HG03175 (cell line): ENCODE data around the gene PRKCB.

Experiments
- ATAC-seq: cut with Tn5 transposase; IDR thresholded peaks from one replicate; pipeline ENCODE4 v1.9.1; 2021; ENCODE audit warnings: mild to moderate bottlenecking, moderate library complexity; ENCODE audit not compliant: unreplicated experiment

PRKCB gene

DNA sequence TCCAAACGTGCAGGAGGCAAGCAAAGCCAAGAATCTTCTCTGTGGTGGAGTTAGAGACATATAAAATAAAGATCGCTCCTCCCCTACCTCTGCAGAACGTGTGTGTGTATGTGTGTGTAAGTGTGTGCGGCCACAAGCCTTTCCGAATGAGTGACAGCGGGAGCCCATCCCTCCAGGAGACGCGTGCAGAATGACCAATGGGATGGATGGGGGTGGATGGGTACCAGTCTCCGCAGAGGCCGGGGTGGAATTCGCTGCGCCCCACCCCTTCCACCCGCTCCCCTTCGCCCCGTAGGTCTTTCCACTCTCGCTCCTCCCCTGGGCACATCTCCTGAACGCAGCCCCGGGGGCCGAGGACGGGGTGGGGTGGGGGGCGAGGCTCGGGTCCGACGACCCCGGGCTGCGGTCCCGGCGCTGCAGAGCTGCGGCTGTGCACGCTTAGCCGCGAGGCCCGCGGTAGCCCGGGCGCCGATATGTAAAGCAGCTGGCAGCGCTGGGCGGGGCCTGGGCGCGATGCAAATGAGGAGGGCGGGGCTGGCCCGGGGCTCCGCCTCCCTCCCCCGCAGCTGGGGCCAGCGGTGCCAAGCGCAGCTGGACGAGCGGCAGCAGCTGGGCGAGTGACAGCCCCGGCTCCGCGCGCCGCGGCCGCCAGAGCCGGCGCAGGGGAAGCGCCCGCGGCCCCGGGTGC is at the start of gene PRKCB:
Gene PRKCB, plus strand, starts transcription at position 594 of the 688 bp plus-strand sequence.
- peak; percentile 74 for ATAC-seq

GRCh38 chr16:23786964-23787561 is 48.7 kb upstream of the PRKCB start:
- no peak for ATAC-seq

DNA sequence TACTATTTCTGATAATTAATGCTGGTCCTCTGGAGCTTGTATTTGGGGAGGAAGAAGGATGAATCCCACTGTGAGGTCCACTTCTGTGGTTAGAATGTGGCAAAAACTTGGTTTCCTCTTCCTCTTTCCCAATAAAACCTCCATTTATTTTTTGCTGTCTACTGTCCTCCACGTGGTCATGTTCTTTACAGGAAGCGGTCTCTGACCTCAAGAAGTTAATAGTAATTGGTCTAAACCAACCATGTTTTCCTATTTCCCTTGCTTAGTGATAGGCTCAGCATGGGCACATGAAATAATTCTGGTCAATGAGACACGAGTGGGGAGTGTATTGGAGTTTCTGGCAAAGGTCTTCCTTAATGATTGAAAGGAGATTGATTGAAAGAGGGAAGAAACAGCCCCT is 47.1 kb upstream of the PRKCB start:
- no peak for ATAC-seq

GRCh38 chr16:23795378-23795777 is 40.4 kb upstream of the PRKCB start:
- no peak for ATAC-seq

DNA sequence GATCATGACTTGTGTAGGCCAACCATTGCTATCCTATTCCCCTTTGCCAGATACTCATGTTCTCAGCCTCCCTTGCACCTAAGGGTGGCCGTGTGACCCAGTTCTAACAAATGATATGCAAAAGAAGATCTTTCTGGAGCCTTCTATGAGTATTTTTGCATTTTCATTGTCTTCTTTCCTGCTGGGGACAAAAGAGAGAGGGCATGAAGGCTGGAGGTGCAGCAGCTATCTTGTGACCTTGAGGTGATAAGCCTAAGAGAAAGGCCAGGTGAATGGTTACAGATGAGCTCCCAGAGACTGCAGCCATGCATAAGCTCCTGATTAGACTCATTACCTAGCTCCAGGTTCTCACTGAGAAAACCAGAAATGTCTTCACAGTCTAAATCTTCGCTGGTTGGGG is 38.8 kb upstream of the PRKCB start:
- no peak for ATAC-seq

- ATAC-seq, result no peak
Measured at GRCh38 chr16:23801378-23801777, 34.4 kb upstream of the PRKCB start.

- ATAC-seq, result no peak
Measured at GRCh38 chr16:23802776-23803175, 33.0 kb upstream of the PRKCB start.

DNA sequence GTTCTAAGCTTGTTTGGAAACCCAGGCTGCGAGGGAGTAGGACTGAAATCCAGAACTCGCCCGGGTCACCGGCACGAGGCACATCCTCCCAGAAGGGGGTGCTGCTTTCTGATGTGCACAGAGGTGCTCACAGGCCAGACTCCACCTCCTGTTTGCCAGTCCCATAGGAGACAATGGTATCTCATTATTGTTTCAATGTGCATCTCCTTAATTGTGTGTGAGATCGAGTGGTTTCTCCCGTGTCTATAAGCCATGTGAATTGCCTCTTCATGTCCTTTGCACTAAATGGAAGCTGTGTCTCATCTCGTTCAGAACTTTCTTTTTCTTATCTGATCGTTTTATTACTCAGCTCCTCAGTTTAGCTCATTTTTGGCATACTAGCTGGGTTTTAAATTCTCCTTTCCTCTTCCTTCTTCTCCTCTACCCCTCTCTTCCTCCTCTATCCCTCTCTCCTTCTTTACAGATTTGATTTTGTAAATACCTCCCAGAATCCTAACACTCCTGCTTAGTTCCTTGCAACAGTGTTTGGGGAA is 32.1 kb upstream of the PRKCB start:
- ATAC-seq, result peak; percentile 66

DNA sequence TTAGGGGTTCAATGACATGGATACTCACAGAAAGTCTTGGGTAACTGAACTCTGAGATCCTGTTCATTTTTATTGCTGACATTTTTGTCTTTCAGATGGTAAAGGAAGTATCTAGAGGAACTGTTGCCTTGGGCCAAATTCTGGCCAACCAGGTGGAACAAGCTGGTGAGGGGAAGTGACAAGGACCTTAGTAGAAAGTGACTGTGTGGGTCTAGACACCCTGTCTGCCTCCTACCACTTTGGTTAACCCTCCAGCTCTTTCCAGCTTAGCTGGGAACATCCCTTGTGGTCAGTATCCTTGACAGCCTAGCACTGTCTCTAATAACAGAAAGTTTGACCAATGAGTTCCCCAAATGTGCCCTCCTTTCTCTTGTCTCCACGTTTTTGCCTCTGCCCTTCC is 28.8 kb upstream of the PRKCB start:
- ATAC-seq, result no peak

DNA sequence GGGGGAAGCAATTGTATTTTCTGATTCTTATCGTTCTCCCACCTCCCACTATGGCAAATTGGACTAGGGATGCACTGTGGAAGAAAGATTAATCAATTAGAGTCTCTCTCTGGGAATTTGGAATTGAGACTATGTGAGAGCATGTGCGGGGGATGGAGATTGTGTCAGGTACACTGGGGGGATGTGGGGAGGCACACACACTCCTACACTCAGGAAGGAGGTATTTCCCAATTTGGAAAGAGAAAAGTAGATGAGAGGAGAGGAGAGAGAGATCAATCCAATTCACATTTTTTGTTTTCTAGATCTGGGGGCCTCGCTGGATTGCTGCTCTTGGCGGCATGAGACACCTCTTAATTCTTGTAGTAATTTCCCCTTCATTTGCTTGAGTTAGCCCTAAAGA is 14.3 kb upstream of the PRKCB start:
- no peak for ATAC-seq

GRCh38 chr16:23821875-23822688 is 13.7 kb upstream of the PRKCB start:
- ATAC-seq, result no peak

- no peak for ATAC-seq
Measured at GRCh38 chr16:23823475-23824384, 12.1 kb upstream of the PRKCB start.

DNA sequence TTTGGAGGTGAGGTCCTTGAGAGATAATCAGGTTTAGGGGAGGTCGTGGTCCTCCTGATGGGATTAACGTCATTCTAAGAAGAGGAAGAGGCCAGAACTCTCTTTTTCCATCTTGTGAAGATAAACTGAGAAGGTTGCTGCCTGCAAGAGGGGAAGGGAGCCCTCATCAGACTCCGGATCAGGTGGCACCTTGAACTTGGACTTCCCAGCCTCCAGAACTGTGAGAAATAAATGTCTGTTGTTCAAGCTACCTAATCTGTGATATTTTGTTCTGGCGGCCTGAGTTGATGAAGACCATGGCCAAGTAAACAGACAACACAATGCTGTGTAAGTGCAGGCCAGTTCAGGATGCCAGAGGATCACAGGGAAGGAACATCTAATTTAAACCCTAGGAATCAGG is 10.9 kb upstream of the PRKCB start:
- no peak for ATAC-seq

DNA sequence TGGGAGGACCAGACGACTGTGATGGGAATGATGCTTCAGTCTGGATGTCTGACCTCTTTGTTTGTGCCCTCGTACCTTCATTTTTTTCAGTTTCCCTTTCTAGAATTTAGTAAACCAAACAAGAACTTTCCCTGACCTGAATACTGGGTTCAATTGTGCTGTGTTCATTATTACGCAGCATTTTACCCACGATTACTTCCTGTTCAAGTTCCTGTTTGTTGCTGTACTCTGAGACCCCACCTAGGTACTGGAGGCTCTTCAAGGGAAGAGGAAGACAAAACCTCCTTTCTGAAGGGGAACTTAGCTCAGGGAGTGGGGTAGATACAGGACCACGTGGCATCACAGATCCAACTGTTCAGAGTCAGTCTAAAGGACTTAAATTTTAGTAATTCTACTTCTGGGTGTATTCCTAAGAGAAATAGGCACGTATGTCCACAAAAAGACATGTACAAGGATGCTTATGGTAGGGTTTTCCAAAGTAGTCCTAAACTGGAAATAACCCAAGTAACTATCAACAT is 9.2 kb upstream of the PRKCB start:
- ATAC-seq, result peak; percentile 85

GRCh38 chr16:23827057-23827456 is 8.7 kb upstream of the PRKCB start:
- peak; percentile 42 for ATAC-seq

GRCh38 chr16:23829454-23829853 is 6.3 kb upstream of the PRKCB start:
- ATAC-seq, result no peak

DNA sequence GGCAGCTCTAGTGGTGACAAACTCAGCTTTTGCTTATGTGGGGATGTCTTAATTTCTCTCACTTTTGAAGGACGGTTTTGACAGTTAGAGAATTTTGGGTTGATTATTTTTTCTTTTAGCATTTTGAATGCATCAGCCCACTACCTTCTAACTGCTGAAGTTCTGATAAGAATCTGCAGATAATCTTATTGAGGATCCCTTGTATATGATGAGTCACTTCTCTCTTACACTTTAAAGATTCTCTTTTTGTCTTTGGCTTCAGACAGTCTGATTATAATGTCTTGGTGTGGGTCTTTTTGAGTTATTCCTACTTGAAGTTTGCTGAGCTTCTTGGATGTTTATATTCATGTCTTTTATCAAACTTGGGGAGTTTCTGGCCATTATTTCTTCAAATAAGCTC is 5.5 kb upstream of the PRKCB start:
- ATAC-seq, result no peak

DNA sequence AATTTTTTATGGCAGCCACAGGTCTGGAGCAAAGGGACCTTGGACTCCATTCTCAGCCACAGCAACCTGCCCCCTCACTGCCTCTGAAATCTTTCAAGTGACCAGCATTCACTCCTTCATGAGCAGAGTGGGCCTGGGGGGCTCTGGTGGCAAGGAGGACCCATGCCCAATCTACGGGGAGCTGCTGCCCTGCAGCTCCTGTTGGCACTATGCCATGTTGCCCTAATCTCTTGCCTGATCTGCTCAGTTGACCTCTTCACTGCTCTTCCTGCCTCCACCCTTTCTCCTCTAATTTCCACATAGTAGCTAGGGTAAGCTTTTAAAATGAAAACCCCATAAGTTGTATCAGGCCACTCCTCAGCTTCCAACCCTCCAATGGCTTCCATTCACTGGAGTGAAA is 2.9 kb upstream of the PRKCB start:
- ATAC-seq, result no peak

GRCh38 chr16:23833504-23833903 is 2.3 kb upstream of the PRKCB start:
- no peak for ATAC-seq

GRCh38 chr16:23833960-23834685 is 1.7 kb upstream of the PRKCB start:
- no peak for ATAC-seq
